HG03064 (cell line): ENCODE measurements around the gene METRN.

Experiments used
- ATAC-seq: cut with Tn5 transposase; IDR thresholded peaks from one replicate; pipeline ENCODE4 v1.9.1; 2021; ENCODE audit warnings: low read depth; ENCODE audit not compliant: unreplicated experiment

METRN gene

DNA sequence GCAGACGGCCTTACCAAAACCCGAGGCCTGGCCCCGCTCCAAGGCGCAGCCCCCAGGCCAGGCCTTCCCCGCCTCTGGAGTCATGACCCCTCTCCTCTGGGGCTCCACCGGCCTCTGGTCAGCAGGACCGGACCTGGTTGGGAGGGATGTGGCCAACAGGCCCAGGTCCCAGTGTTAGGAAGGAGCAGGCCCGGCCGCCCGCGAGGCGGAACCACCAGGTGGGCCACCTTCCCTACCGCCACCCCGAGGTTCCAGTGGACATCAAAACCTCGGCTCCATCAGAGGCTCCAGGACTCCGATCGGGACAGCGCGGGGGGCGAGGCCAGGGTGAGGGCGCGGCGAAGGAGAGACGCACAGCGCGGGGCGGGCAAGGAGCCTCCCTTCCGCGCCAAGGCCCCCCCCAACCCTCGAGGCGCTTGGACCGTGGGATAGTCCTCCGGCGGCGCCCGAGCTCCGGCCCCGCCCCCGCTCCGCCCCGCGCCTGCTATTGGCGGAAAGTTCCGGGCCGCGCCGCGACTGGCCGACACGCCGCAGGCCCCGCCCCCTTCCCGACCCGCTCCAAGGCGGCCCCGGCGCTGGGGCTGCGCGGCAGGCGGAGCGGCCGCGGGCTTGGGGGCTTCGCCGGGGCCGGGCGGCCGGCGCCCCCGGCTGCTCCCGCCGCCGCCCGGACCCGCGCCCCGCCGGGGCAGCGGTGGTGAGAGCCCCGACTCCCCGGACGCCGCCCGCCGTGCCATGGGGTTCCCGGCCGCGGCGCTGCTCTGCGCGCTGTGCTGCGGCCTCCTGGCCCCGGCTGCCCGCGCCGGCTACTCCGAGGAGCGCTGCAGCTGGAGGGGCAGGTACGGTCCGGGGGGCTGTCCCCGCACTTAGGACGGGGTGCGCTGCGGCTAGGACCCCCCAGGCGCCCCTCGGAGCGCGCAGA is at the start of gene METRN:
Gene METRN (plus strand): TSS at position 561 of the 919 bp plus-strand sequence. CDS start 172 bp downstream, at position 733.
- peak; percentile 59 for ATAC-seq

DNA sequence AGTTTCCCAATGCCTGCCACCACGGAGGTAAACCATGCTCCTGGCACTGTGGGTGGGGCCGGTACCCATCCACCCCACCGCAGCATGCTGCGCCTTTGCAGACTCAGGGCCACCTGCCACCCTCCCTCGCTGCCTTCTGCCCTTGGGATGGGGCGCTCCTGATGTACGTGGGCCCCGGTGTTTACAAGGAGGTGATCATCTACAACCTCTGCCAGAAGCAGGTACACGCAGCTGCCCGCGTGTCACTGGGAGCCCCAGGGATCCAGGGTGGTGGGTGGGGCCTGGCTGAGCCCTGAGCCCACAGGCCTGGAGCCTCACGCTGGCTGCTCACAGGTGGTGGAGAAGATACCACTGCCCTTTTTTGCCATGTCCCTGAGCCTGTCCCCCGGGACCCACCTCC is 48.3 kb upstream of the METRN start:
- ATAC-seq: no peak

DNA sequence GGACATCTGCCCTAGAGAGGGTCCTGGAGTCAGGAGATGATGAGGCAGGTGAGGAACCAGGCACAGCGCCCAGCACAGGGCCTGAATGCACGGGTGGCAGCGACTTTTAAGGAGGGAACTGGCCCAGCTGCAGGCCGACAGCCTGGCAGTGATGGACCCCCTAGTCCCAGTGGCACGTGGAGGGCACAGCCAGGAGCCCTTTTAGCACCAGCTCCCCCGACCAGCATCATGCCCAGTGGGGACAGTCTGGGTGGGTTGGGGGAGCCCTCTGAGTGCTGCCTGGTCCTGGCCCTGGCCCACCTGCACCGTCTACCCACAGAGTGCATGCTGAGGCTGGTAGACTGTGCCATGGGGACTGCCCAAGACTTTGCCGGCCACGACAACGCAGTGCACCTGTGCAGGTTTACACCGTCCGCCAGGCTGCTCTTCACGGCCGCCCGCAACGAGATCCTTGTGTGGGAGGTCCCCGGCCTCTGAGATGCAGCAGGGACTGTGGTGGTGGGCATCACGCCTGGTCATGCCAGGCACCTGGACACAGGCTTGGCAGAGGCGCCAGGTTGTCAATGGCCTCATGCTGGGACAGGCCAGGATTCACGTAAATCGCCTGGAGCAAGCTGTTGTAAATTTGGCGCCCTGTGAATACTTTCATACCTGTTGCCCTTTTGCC is 47.7 kb upstream of the METRN start:
- ATAC-seq: no peak

DNA sequence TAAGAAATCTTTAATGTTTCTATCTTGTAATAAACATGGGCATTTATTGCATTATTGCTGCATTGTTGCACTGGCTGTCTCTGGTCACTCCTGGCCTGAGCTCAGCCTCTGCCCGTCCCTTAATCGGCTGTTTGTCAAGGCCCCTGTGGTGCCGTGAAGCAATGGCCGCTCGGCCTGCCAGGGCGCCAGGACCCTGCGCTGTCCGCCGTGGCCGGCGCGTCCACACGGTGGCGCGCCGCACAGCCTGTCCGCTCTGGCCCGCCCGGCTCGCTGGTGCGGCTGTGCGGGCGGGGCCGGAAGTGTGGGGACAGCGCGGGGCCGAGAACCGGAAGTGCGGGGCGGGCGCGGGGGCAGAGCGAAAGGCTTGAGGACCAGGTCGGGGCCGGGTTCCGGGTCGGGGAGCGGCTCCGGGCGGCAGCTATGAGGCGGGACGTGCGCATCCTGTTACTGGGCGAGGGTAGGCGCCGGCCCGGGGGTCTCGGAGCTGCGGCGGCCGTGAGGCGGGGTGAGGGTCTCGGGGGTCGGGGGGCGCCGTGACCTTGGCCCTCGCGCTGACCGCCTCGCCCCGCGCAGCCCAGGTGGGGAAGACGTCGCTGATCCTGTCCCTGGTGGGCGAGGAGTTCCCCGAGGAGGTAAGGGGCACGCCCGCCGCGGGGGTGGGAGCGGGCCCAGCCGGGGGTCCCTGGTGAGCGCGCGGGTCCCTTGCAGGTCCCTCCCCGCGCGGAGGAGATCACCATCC is 47.0 kb upstream of the METRN start, which contains the start of gene RHOT2:
Gene RHOT2 (plus strand): TSS at position 353 of the 739 bp plus-strand sequence. CDS start 68 bp downstream, at position 421.
- ATAC-seq: peak; percentile 64

DNA sequence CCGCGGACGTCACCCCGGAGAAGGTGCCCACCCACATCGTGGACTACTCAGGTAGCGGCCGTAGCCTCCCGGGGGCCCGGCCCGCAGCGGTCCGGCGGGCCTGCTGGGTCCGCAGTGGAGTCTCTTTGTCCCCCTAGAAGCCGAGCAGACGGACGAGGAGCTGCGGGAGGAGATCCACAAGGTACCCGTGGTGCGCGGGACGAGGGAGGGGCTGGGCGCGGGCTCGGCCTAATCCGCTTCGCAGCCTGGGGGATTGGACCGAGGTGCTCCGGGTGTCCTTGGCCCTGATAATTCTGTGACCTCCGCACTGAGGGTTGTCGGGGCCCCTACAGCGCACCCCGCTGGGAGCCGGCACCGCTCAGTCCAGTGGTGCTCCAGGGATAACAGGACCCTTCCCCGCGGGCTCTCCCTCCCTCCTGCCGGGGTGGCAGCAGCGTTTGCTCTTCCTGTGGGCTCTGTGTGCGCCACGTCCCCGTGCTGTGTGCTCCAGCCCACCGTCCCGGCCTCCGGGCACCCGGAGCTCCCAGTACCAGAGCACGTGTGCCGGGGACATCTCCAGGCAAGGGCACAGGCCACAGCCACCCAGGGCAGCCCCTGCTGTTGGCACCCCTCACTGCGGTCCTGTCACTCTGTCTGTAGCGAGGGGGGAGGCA is 46.3 kb upstream of the METRN start:
- ATAC-seq: no peak

DNA sequence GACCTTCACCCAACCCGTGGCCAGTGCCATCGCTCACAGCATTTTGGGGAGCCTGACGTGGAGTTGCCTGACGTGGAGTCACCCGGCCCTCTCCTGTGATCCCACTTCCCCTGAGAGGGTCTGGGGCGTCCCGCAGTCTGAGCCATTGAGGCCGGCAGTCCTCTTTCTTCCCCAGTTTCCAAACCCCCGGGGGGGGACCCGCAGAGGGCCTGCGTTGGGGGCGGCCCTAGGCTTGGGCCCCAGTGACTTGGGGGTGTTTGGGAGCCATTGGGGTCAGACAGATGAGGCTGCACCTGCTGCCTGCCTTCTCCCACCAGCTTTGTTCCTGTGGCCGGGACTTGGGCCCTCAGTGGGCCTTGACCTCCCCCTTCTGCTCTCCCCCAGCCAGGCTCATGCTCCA is 45.3 kb upstream of the METRN start:
- no peak for ATAC-seq

DNA sequence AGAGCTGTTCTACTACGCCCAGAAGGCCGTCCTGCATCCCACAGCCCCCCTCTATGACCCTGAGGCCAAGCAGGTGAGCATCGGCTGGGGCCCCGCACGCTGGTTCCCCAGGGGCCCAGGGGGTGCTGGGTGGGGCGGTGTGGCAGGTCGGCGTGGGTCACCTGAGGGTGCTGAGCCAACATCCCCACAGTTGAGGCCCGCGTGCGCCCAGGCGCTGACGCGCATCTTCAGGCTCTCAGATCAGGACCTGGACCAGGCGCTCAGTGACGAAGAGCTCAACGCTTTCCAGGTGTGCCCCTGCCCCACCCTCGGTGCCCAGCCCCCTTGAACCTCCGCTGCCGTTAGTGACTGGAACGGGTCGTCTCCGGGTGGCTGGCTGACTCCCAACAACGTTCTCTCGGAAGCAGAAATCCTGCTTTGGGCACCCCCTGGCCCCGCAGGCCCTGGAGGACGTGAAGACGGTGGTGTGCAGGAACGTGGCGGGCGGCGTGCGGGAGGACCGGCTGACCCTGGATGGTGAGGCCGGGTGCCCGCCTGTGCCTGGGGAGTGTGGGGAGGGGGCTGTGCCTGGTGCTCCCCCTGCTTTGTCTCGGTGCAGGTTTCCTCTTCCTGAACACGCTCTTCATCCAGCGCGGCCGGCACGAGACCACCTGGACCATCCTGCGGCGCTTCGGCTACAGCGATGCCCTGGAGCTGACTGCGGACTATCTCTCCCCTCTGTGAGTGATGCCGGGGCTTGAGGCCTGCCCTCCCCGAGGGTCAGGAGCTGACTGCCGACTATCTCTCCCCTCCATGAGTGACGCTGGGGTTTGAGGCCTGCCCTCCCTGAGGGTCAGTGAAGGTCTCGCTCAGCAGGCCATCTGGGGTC is 44.2 kb upstream of the METRN start:
- ATAC-seq: no peak

DNA sequence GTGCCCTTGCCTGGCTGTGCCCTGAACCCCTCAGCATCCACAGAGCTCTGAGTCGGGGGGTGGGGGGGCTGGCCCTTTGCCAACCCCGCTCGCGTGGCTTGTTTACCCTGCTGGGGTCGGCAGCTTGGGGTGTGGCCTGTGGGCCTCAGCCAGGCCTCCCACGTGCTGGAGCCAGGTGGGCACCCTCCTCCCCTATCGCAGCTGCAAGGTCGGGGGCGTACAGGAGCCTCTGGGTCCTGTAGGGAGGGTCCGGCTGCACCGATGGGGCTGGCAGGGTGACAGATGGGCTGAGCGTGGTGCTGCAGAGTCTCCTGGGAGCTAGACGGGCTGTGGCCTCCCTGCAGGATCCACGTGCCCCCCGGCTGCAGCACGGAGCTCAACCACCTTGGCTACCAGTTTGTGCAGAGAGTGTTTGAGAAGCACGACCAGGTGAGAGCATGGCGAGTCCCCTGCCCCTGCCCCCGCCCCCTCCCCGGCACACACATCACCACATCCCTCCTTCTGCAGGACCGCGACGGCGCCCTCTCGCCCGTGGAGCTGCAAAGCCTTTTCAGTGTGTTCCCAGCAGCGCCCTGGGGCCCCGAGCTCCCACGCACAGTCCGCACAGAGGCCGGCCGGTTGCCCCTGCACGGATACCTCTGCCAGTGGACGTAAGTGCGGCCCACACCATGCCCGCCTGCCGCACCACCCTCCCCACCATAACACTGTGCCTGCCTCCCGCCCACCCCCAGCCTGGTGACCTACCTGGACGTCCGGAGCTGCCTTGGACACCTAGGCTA is 43.4 kb upstream of the METRN start:
- ATAC-seq: no peak

DNA sequence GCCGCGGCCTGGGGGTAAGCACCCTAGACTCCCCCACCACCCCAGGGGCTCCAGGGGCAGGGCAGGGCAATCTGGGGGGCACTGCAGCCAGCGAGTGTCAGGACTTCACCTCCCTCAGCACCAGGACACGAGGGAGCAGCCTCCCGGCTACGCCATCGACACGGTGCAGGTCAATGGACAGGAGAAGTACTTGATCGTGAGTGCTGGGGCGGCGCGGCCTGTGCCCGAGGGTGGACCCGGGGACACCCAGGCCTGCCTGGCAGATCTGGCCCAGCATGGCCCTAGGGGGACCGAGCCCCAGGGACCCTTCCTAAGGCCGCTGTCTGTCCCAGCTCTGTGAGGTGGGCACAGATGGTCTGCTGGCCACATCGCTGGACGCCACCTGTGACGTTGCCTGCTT is 42.5 kb upstream of the METRN start:
- no peak for ATAC-seq

DNA sequence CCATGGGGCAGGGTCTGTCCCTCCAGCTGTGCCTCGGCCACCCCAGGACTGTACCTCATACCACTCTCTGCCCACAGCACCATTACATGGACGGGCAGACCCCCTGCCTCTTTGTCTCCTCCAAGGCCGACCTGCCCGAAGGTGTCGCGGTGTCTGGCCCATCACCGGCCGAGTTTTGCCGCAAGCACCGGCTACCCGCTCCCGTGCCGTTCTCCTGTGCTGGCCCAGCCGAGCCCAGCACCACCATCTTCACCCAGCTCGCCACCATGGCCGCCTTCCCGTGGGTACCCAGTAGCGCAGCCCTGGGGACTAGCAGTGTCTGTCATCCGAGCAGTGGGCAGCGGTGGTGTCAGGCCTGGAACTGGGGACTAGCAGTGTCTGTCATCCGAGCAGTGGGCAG is 42.1 kb upstream of the METRN start:
- ATAC-seq: no peak

DNA sequence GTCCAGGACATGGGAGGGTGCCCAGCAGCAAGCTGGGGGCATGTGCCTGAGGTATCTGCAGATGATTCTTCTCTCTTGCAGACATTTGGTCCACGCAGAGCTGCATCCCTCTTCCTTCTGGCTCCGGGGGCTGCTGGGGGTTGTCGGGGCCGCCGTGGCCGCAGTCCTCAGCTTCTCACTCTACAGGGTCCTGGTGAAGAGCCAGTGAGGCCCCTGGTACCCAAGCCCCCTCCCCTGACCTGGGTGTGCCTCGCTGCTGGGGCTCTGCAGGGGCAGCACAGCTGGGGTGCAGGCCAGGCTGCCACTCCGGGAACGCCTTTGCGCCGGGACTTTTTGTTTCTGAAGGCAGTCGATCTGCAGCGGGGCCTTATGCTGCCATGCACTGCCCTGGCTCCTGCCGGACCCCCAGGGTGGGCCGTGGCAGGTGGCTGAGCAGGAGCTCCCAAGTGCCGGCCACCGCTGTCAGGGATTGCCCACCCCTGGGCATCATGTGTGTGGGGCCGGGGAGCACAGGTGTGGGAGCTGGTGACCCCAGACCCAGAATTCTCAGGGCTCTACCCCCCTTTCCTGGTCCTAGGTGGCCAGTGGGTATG is 41.4 kb upstream of the METRN start:
- ATAC-seq: no peak

DNA sequence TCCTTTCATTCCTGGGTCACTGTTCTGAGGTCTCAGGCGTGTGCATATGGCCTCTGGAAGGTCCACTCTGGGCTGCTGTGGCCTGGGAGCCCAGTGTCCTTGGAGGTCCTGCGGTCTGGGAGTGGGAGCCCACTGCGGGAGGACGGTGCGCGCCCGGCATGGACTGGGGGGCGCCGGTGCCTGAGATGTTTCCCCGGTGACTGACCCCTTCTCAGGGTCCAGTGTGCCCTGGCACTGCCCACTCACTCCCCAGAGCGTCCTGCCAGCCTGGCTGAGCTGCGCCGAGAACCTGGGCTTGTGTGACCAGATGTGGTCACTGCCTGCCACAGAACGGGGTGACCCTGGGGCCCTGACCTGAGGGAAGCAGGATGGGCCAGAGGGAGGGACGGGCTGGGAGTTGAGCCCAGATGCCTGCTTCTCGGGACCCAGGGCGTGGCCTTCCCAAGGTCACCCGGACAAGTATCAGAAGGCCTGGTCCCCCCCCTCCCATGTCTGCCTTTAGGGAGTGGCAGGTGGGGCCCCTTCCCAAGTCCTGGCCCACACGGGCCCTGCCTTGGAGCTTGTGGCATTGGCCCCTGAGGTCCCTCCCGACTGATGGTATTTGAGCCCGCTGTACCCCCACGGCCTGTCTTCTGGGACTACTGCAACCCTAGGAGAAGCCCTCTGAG is 40.6 kb upstream of the METRN start:
- ATAC-seq: no peak

DNA sequence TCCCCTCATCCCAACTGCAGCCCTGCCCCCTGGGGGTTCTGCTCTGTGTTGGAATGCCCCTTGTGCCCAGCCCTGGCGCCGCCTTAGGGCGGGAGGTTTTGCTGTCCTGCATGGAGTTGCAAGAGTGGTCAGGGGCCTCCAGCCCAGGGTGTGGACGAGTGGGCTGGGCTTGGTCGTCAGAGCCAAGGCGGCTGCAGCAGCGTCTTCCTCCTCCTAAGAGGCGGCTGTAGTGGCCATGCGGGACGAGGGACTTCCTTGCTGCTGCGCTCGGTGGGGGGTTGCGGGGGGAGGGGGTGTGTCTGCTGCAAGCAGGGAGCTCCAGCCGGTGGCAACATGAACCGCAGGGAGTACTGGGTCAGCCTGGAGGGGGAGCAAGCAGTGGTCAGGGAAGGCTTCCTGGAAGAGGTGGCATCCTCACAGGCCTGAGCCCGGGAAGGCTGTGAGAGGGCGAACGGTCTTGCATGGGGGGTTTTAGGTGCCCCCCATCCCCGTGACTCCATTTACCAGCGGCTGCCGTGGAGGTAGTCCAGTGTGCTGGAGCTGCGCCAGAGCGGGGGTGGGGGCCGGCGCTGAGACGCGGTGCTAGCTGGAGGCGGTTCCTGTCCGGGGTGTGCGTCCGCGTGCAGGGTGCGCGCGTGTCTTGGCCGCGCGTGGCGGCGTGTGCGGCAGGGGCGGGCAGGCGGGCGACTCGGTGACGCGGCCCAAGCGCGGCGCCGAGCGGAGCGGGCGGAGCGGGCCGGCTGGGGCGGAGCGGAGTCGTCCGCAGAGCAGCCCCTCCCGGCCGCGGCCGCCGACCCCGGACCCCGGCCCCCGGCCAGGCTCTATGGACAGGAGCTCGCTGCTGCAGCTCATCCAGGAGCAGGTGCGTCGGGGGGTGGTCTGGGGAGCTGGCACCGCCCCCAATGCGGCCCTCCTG is 39.7 kb upstream of the METRN start, which contains the start of gene RHBDL1:
Gene RHBDL1 (plus strand): TSS at position 704 of the 916 bp plus-strand sequence. CDS start 120 bp downstream, at position 824.
- ATAC-seq: no peak

DNA sequence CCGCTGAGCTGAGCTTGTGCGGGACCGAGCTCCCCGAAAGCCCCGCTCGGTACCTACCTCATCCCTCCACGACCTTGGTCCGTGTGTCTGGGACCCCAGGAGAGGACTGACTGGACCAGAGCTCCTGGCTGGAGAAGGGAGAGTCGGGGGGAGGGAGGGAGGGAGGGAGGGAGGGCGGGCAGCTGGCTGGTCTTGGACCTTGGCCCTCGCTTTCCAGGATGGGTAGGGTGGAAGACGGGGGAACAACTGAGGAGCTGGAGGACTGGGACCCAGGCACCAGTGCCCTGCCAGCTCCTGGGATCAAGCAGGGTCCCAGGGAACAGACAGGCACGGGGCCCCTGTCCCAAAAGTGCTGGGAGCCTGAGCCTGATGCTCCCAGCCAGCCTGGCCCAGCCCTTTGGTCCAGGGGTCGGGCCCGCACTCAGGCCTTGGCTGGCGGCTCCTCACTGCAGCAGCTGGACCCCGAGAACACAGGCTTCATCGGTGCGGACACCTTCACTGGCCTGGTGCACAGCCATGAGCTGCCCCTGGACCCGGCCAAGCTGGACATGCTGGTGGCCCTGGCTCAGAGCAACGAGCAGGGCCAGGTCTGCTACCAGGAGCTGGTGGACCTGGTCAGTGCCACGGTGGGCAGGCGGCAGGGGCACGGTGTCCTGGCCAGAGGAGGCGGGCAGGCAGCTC is 38.9 kb upstream of the METRN start:
- no peak for ATAC-seq

DNA sequence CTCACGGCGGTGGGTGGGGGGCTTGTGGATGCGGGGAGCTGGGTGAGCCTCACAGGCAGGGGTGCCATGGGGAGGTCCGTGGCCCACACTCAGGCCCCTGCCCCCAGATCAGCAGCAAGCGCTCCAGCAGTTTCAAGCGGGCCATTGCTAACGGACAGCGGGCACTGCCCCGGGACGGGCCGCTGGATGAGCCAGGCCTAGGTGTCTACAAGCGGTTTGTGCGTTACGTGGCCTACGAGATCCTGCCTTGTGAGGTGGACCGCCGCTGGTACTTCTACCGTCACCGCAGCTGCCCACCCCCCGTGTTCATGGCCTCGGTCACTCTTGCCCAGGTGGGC is 38.4 kb upstream of the METRN start:
- no peak for ATAC-seq

DNA sequence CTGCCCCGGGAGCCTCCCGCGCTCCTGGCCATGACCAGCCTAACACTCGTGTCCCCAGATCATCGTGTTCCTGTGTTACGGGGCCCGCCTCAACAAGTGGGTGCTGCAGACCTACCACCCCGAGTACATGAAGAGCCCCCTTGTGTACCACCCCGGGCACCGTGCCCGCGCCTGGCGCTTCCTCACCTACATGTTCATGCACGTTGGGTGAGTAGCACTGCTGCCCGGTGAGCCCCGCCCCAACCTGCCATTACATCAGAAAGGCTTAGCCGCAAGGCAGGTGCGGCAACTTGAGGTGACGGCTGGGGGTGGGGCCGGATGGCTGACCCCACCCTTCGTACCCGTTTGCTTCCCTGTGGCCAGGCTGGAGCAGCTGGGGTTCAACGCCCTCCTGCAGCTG is 38.0 kb upstream of the METRN start:
- no peak for ATAC-seq
